IMR-90 (cell line): ENCODE measurements around the gene PEX11G. TPM values are rescaled to one million over a fixed set of nuclear protein-coding genes. Genes with fewer than 3 reads are reported as not detected.

Experiments
- ATAC-seq: fragments of 200-7000 bp; cut with Tn5 transposase; 2 replicates; pipeline ENCODE4 v1.9.1; 2020; ENCODE audit warnings: low read depth, mild to moderate bottlenecking, moderate library complexity
- BruUV-seq: library from RNA; stranded (reverse); fragments of 400-500 nt; replicated peaks from 2 replicates; lab custom pipeline; 2021; lab: Mats Ljungman, UMichigan
- CTCF ChIA-PET: fragments of 300-600 bp; formaldehyde crosslinking; extraction: SDS; loops from one replicate; lab custom pipeline; 2021; ENCODE audit warnings: antibody characterized with exemption; lab: Yijun Ruan, JAX
- POLR2A ChIA-PET: fragments of 300-600 bp; sonication (Branson Sonifier 250); formaldehyde crosslinking; loops from one replicate; lab custom pipeline; 2022; ENCODE audit warnings: antibody characterized with exemption; ENCODE audit not compliant: unreplicated experiment; lab: Charles Lee
- DNase-seq: peaks from one replicate; pipeline ENCODE4 v3.0.0; 2013
- H2AFZ ChIP-seq: replicated peaks from 2 replicates; pipeline ENCODE3; 2013; ENCODE audit warnings: low read length, mild to moderate bottlenecking; ENCODE audit not compliant: poor library complexity
- H2AK5ac ChIP-seq: 2 replicates; pipeline ENCODE4 v1.6.1; 2013; ENCODE audit warnings: low read depth, low read length, inconsistent platforms
- H2AK9ac ChIP-seq: replicated peaks from 2 replicates; pipeline ENCODE3; 2013; ENCODE audit warnings: mild to moderate bottlenecking, low read depth, low read length, moderate library complexity; ENCODE audit not compliant: poor library complexity
- H2BK120ac ChIP-seq: 2 replicates; pipeline ENCODE4 v1.6.1; 2013; ENCODE audit warnings: low read depth, low read length, inconsistent platforms
- H2BK15ac ChIP-seq: 3 replicates; pipeline ENCODE4 v1.6.1; 2013; ENCODE audit warnings: low read depth, low read length, inconsistent platforms
- H2BK20ac ChIP-seq: 2 replicates; pipeline ENCODE4 v1.6.1; 2013; ENCODE audit warnings: low read depth, mild to moderate bottlenecking, inconsistent platforms, low read length, moderate library complexity
- H2BK5ac ChIP-seq: 2 replicates; pipeline ENCODE4 v1.6.1; 2013; ENCODE audit warnings: mild to moderate bottlenecking, low read depth, low read length, inconsistent platforms; ENCODE audit not compliant: poor library complexity, severe bottlenecking
- H3K14ac ChIP-seq: replicated peaks from 2 replicates; pipeline ENCODE4 v1.6.1; 2013; ENCODE audit warnings: low read depth, low read length, inconsistent platforms
- H3K18ac ChIP-seq: 2 replicates; pipeline ENCODE4 v1.6.1; 2013; ENCODE audit warnings: low read depth, low read length, control low read depth
- H3K23ac ChIP-seq: 2 replicates; pipeline ENCODE4 v1.6.1; 2013; ENCODE audit warnings: low read depth, low read length, inconsistent platforms
- H3K27ac ChIP-seq: 2 replicates; pipeline ENCODE4 v1.5.1; 2013; ENCODE audit warnings: mild to moderate bottlenecking, control low read depth, low read length; ENCODE audit not compliant: insufficient read depth
- H3K27me3 ChIP-seq: 2 replicates; pipeline ENCODE4 v1.6.1; 2013; ENCODE audit warnings: low read length; ENCODE audit not compliant: control insufficient read depth, insufficient read depth
- H3K36me3 ChIP-seq: 2 replicates; pipeline ENCODE4 v1.6.1; 2013; ENCODE audit warnings: low read length, mixed read lengths; ENCODE audit not compliant: control insufficient read depth, insufficient read depth
- H3K4ac ChIP-seq: 2 replicates; pipeline ENCODE4 v1.6.1; 2013; ENCODE audit warnings: low read depth, low read length, inconsistent platforms
- H3K4me1 ChIP-seq: 2 replicates; pipeline ENCODE4 v1.6.1; 2013; ENCODE audit warnings: low read length, mixed read lengths; ENCODE audit not compliant: control insufficient read depth, insufficient read depth
- H3K4me2 ChIP-seq: 2 replicates; pipeline ENCODE4 v1.6.1; 2013; ENCODE audit warnings: low read depth, mild to moderate bottlenecking, control low read depth, low read length, moderate library complexity
- H3K4me3 ChIP-seq: 2 replicates; pipeline ENCODE4 v1.5.1; 2013; ENCODE audit warnings: low read depth, mild to moderate bottlenecking, control low read depth, low read length, moderate library complexity; ENCODE audit not compliant: insufficient read depth
- H3K56ac ChIP-seq: 2 replicates; pipeline ENCODE4 v1.6.1; 2013; ENCODE audit warnings: low read length, inconsistent platforms; ENCODE audit not compliant: insufficient read depth; ENCODE audit errors: extremely low read depth
- H3K79me1 ChIP-seq, 2 experiments: 2 replicates each; pipeline ENCODE4 v1.6.1; 2013; ENCODE audit warnings: low read length in 2 of 2, inconsistent platforms in 1 of 2, low read depth in 1 of 2
- H3K9ac ChIP-seq: 2 replicates; pipeline ENCODE4 v1.6.1; 2013; ENCODE audit warnings: low read depth, low read length, control low read depth
- H3K9me1 ChIP-seq: 2 replicates; pipeline ENCODE4 v1.6.1; 2013; ENCODE audit warnings: low read length, inconsistent platforms; ENCODE audit not compliant: insufficient read depth
- H3K9me3 ChIP-seq: 2 replicates; pipeline ENCODE4 v1.6.1; 2013; ENCODE audit warnings: low read length; ENCODE audit not compliant: control insufficient read depth, insufficient read depth
- H4K20me1 ChIP-seq: 2 replicates; pipeline ENCODE4 v1.6.1; 2013; ENCODE audit warnings: low read length, inconsistent platforms; ENCODE audit not compliant: insufficient read depth
- H4K5ac ChIP-seq: 2 replicates; pipeline ENCODE4 v1.6.1; 2013; ENCODE audit warnings: mild to moderate bottlenecking, low read depth, low read length, control low read depth
- H4K8ac ChIP-seq, 2 experiments: 2 replicates each; pipeline ENCODE4 v1.6.1; 2013; ENCODE audit warnings: low read depth in 2 of 2, low read length in 2 of 2, control low read depth in 1 of 2, inconsistent platforms in 1 of 2
- H4K91ac ChIP-seq: 2 replicates; pipeline ENCODE4 v1.6.1; 2013; ENCODE audit warnings: low read depth, low read length, inconsistent platforms; ENCODE audit not compliant: insufficient read depth
- BHLHE40 ChIP-seq: fragments of 150-350 bp; IDR thresholded peaks from 2 replicates; pipeline ENCODE4 v1.6.1; 2016; ENCODE audit warnings: mild to moderate bottlenecking, low read depth, low read length
- CEBPB ChIP-seq: IDR thresholded peaks from 2 replicates; pipeline ENCODE4 v1.6.1; 2012; ENCODE audit warnings: low read depth, low read length, improper control_type of control experiment
- CHD1 ChIP-seq: IDR thresholded peaks from 2 replicates; pipeline ENCODE4 v1.6.1; 2012; ENCODE audit warnings: low read depth, low read length, improper control_type of control experiment
- CTCF ChIP-seq: conservative IDR thresholded peaks from 2 replicates; pipeline ENCODE4 v1.5.1; 2012; ENCODE audit warnings: mild to moderate bottlenecking, low read depth, low read length, improper control_type of control experiment
- ELK1 ChIP-seq: fragments of 150-350 bp; IDR thresholded peaks from 2 replicates; pipeline ENCODE4 v1.6.1; 2016; ENCODE audit warnings: low read depth, mild to moderate bottlenecking, low read length, moderate library complexity, borderline replicate concordance
- FOS ChIP-seq: fragments of 150-350 bp; IDR thresholded peaks from 2 replicates; pipeline ENCODE4 v1.6.1; 2016; ENCODE audit warnings: low read depth, low read length
- MAFK ChIP-seq: IDR thresholded peaks from 2 replicates; pipeline ENCODE4 v1.6.1; 2012; ENCODE audit warnings: low read depth, low read length, improper control_type of control experiment
- MAZ ChIP-seq: IDR thresholded peaks from 2 replicates; pipeline ENCODE4 v1.6.1; 2012; ENCODE audit warnings: low read depth, mild to moderate bottlenecking, low read length, improper control_type of control experiment, moderate library complexity, borderline replicate concordance
- MXI1 ChIP-seq: IDR thresholded peaks from 2 replicates; pipeline ENCODE4 v1.6.1; 2012; ENCODE audit warnings: low read depth, mild to moderate bottlenecking, low read length, moderate library complexity, borderline replicate concordance
- NFE2L2 ChIP-seq: fragments of 150-350 bp; IDR thresholded peaks from 2 replicates; pipeline ENCODE4 v1.6.1; 2016; ENCODE audit warnings: low read depth, mild to moderate bottlenecking, low read length
- POLR2A ChIP-seq: IDR thresholded peaks from 2 replicates; pipeline ENCODE4 v1.6.1; 2012; ENCODE audit warnings: mild to moderate bottlenecking, low read depth, low read length
- RAD21 ChIP-seq: IDR thresholded peaks from 2 replicates; pipeline ENCODE4 v1.6.1; 2012; ENCODE audit warnings: low read length, improper control_type of control experiment
- RCOR1 ChIP-seq: IDR thresholded peaks from 2 replicates; pipeline ENCODE4 v1.6.1; 2012; ENCODE audit warnings: mild to moderate bottlenecking, low read length, improper control_type of control experiment; ENCODE audit not compliant: insufficient replicate concordance
- RFX5 ChIP-seq: IDR thresholded peaks from 2 replicates; pipeline ENCODE4 v1.8.0; 2012; ENCODE audit warnings: low read depth, mild to moderate bottlenecking, low read length, moderate library complexity
- SMC3 ChIP-seq: fragments of 150-350 bp; IDR thresholded peaks from 2 replicates; pipeline ENCODE4 v1.6.1; 2016; ENCODE audit warnings: low read depth, mild to moderate bottlenecking, antibody characterized with exemption, low read length, moderate library complexity
- USF2 ChIP-seq: fragments of 150-350 bp; IDR thresholded peaks from 2 replicates; pipeline ENCODE4 v1.6.1; 2017; ENCODE audit warnings: mild to moderate bottlenecking, antibody characterized with exemption, low read length, low read depth
- WGBS, 2 experiments: methylation state at CpG; one replicate each; pipeline versions ENCODE4 v1.1.5 to v1.1.7; 2013; ENCODE audit warnings: missing lambda C conversion rate in 2 of 2; ENCODE audit not compliant: insufficient read length in 1 of 2; ENCODE audit errors: extremely low coverage in 2 of 2; 5-methylcytosine and 5-hydroxymethylcytosine counted together
- dilution Hi-C: fragments of 300-500 bp; cut with HindIII; formaldehyde crosslinking; loops from one replicate; pipeline ENCODE4 v1.14.3; 2018; ENCODE audit warnings: low sequenced_read_pairs; ENCODE audit not compliant: unreplicated experiment
- in situ Hi-C: fragments of 300-500 bp; cut with MboI; formaldehyde crosslinking; loops from 3 replicates; pipeline ENCODE4 v1.14.3; 2019; ENCODE audit warnings: low sequenced_read_pairs, inconsistent platforms, mixed read lengths
- intact Hi-C: fragments of 100-400 bp; cut with micrococcal nuclease; formaldehyde crosslinking; loops from 2 replicates; pipeline ENCODE4 v1.10.0; 2022
- polyA plus RNA-seq, 3 experiments: library from polyadenylated mRNA; depleted of rRNA; stranded (reverse); fragments of >200 nt; gene quantifications; 2 replicates each; pipeline ENCODE4 v1.2.3, GENCODE V29; 2012; ENCODE audit warnings: low replicate concordance in 1 of 3
- total RNA-seq: library from RNA; depleted of rRNA; stranded (reverse); fragments of >200 nt; gene quantifications from 2 replicates; pipeline ENCODE4 v1.2.3, GENCODE V29; 2012

Gene PEX11G
- total and polyA plus RNA-seq, 2 of the 4 experiments (the other 2 are of a cell fraction): 0.72 to 1.7 TPM

GRCh38 chr19:7475665-7476064, 13.2 kb downstream of the PEX11G start:
- Histone ChIP-seq H3K4ac (no peak overlapping the region), H3K9me1 (no peaks in the 10 kb centered on the region), H3K23ac (no peak overlapping the region), H3K27me3 (no peaks in the 10 kb centered on the region), H4K20me1 (no peaks in the 10 kb centered on the region), H3K79me1 (no peaks in the 10 kb centered on the region), H2AK5ac (no peak overlapping the region), H4K8ac (no peak overlapping the region), H2AFZ (no peak overlapping the region), H3K27ac (no peak overlapping the region), H3K9me3 (no peaks in the 10 kb centered on the region), H4K5ac (no peak overlapping the region), H3K4me2 (no peak overlapping the region), H2BK5ac (no peak overlapping the region), H3K4me3 (no peak overlapping the region), H3K18ac (no peak overlapping the region), H2BK20ac (no peak overlapping the region), H4K91ac (no peak overlapping the region), H3K56ac (no peak overlapping the region), H3K36me3 (peaks cover 15% of the 10 kb centered on the region), H3K14ac (no peak overlapping the region), H3K9ac (no peak overlapping the region), H3K4me1 (peaks cover 2% of the 10 kb centered on the region; the same call in 1 of the 2 replicates), H2AK9ac (peak overlapping the region; percentile 84), H2BK120ac (no peak overlapping the region), H2BK15ac (no peak overlapping the region)
- intact Hi-C loops (no loop called here), dilution Hi-C loops (no loop called here), in situ Hi-C loops (no loop called here)
- POLR2A ChIA-PET: no interaction called here
- TF ChIP-seq ELK1 (no peak), MAZ (no peak), CHD1 (no peak), MAFK (no peak), CEBPB (no peak), MXI1 (no peak), POLR2A (no peak), BHLHE40 (no peak), RAD21 (no peak), FOS (no peak), SMC3 (no peak), RCOR1 (no peak), CTCF (no peak), USF2 (no peak), NFE2L2 (no peak), RFX5 (no peak)
- ATAC-seq (no peak), DNase-seq (no peak)
- CTCF ChIA-PET: no interaction called here
- WGBS, 2 experiments: 73% methylated on average over 5 of the region's 6 CpGs; no CpG with 5 or more reads in 1 of the 2 experiments
- no TSS peak for BruUV-seq
